Measurements from ENCODE around the gene SDHA.

DNA sequence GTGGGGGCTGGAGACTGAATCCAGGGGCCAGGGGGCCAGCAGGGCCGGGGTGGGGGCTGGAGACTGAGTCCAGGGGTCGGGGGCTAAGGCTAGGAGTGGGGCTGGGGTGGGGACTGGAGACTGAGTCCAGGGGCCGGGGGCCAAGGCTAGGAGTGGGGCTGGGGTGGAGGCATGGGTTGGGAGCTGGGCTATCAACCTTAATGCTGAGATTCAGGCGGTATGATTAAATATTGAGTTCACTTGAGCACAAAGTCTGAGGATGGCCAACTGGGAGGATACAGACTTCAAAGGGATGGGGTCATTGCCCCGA is 43.9 kb upstream of the SDHA start:
- TF ChIP-seq ZNF274 (IDR thresholded peaks at IDR 0.05; ENCODE audit: low read depth, low read length) (no peak), ZFX (IDR thresholded peaks at IDR 0.05) (no peak), POLR2A (IDR thresholded peaks at IDR 0.05; ENCODE audit: borderline replicate concordance, extremely low read depth, insufficient read depth, insufficient read length) (no peak), SRF (IDR thresholded peaks at IDR 0.05; ENCODE audit: low read depth) (no peak), EZH2 (IDR thresholded peaks at IDR 0.05) (no peak), CEBPB (IDR thresholded peaks at IDR 0.05; ENCODE audit: low read depth) (no peak), POLR2AphosphoS5 (IDR thresholded peaks at IDR 0.05; ENCODE audit: low read depth, low read length) (no peak), CBX3 (IDR thresholded peaks at IDR 0.05; ENCODE audit: low read depth) (no peak)
- TF ChIP-seq, protein P1, sequence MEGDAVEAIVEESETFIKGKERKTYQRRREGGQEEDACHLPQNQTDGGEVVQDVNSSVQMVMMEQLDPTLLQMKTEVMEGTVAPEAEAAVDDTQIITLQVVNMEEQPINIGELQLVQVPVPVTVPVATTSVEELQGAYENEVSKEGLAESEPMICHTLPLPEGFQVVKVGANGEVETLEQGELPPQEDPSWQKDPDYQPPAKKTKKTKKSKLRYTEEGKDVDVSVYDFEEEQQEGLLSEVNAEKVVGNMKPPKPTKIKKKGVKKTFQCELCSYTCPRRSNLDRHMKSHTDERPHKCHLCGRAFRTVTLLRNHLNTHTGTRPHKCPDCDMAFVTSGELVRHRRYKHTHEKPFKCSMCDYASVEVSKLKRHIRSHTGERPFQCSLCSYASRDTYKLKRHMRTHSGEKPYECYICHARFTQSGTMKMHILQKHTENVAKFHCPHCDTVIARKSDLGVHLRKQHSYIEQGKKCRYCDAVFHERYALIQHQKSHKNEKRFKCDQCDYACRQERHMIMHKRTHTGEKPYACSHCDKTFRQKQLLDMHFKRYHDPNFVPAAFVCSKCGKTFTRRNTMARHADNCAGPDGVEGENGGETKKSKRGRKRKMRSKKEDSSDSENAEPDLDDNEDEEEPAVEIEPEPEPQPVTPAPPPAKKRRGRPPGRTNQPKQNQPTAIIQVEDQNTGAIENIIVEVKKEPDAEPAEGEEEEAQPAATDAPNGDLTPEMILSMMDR (IDR thresholded peaks at IDR 0.05 in 2 of 3, conservative IDR thresholded peaks at IDR 0.05 in 1 of 3; ENCODE audit: borderline replicate concordance in 1 of 3, insufficient read depth in 1 of 3, low read depth in 2 of 3, low read length in 2 of 3), result no peak
- TF ChIP-seq, protein P2, sequence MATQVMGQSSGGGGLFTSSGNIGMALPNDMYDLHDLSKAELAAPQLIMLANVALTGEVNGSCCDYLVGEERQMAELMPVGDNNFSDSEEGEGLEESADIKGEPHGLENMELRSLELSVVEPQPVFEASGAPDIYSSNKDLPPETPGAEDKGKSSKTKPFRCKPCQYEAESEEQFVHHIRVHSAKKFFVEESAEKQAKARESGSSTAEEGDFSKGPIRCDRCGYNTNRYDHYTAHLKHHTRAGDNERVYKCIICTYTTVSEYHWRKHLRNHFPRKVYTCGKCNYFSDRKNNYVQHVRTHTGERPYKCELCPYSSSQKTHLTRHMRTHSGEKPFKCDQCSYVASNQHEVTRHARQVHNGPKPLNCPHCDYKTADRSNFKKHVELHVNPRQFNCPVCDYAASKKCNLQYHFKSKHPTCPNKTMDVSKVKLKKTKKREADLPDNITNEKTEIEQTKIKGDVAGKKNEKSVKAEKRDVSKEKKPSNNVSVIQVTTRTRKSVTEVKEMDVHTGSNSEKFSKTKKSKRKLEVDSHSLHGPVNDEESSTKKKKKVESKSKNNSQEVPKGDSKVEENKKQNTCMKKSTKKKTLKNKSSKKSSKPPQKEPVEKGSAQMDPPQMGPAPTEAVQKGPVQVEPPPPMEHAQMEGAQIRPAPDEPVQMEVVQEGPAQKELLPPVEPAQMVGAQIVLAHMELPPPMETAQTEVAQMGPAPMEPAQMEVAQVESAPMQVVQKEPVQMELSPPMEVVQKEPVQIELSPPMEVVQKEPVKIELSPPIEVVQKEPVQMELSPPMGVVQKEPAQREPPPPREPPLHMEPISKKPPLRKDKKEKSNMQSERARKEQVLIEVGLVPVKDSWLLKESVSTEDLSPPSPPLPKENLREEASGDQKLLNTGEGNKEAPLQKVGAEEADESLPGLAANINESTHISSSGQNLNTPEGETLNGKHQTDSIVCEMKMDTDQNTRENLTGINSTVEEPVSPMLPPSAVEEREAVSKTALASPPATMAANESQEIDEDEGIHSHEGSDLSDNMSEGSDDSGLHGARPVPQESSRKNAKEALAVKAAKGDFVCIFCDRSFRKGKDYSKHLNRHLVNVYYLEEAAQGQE (IDR thresholded peaks at IDR 0.05; ENCODE audit: low read depth), result no peak

All from HCT116 (cell line).